Endothelial cell of umbilical vein (primary cell): ENCODE data around the gene CLEC4M. TPM values are rescaled to one million over a fixed set of nuclear protein-coding genes. Genes with fewer than 3 reads are reported as not detected.

ENCODE experiments used
- BruUV-seq: library from RNA; stranded (reverse); fragments of 400-500 nt; replicated peaks from 2 replicates; lab custom pipeline; 2021; lab: Mats Ljungman, UMichigan
- CTCF ChIA-PET: fragments of 300-600, 350-600 bp; sonication (Branson Sonifier 250); formaldehyde crosslinking; loops from one replicate; lab custom pipeline; 2021; ENCODE audit warnings: antibody characterized with exemption, inconsistent platforms; lab: Charles Lee
- POLR2A ChIA-PET: fragments of 300-600, 350-600 bp; sonication (Branson Sonifier 250); formaldehyde crosslinking; loops from one replicate; lab custom pipeline; 2021; ENCODE audit warnings: antibody characterized with exemption, inconsistent platforms; lab: Charles Lee
- DNase-seq: peaks from one replicate; pipeline ENCODE4 v3.0.0-alpha.2; 2011; ENCODE audit warnings: low read depth, low spot score
- FAIRE-seq: peaks from 2 replicates; lab custom pipeline; 2011; peaks lifted over from hg19 to GRCh38; lab: Jason Lieb, UNC
- H2AFZ ChIP-seq: 2 replicates; pipeline ENCODE4 v1.6.0; 2012; ENCODE audit warnings: low read depth, low read length, control low read depth, inconsistent platforms
- H3K27ac ChIP-seq: 2 replicates; pipeline ENCODE4 v1.5.1; 2011; ENCODE audit warnings: low read depth, mild to moderate bottlenecking, control low read depth, low read length, moderate library complexity; ENCODE audit not compliant: insufficient read depth
- H3K27me3 ChIP-seq, 2 experiments: 2 replicates each; pipeline versions ENCODE4 v1.6.0 to v1.6.1; 2011; ENCODE audit warnings: low read length in 2 of 2, mixed read lengths in 1 of 2; ENCODE audit not compliant: control insufficient read depth in 2 of 2, insufficient read depth in 2 of 2
- H3K36me3 ChIP-seq, 2 experiments: 2 replicates in 1 of 2; 3 replicates in 1 of 2; pipeline ENCODE4 v1.5.1; 2011; ENCODE audit warnings: low read length in 2 of 2, mild to moderate bottlenecking in 1 of 2, moderate library complexity in 1 of 2; ENCODE audit not compliant: control insufficient read depth in 2 of 2, insufficient read depth in 2 of 2; ENCODE audit errors: extremely low read depth in 1 of 2
- H3K4me1 ChIP-seq: 3 replicates; pipeline ENCODE4 v1.5.1; 2011; ENCODE audit warnings: mild to moderate bottlenecking, low read length; ENCODE audit not compliant: control insufficient read depth, insufficient read depth; ENCODE audit errors: extremely low read depth
- H3K4me2 ChIP-seq: 2 replicates; pipeline ENCODE4 v1.6.1; 2011; ENCODE audit warnings: low read length, control low read depth, mixed read lengths; ENCODE audit not compliant: insufficient read depth
- H3K4me3 ChIP-seq, 3 experiments: fragments of 200-600 bp in 1 of 3; sonication (generic), shearing (Covaris generic) in 1 of 3; replicated peaks in 1 of 3; 2 replicates each; pipeline ENCODE4 v1.5.1; 2011 to 2016; ENCODE audit warnings: control low read depth in 3 of 3, low read length in 3 of 3, mild to moderate bottlenecking in 2 of 3, inconsistent platforms in 1 of 3, low read depth in 1 of 3, moderate library complexity in 1 of 3; ENCODE audit not compliant: insufficient read depth in 1 of 3
- H3K79me2 ChIP-seq: 2 replicates; pipeline ENCODE4 v1.6.0; 2012; ENCODE audit warnings: low read length, inconsistent platforms; ENCODE audit not compliant: control insufficient read depth, insufficient read depth
- H3K9ac ChIP-seq: replicated peaks from 2 replicates; pipeline ENCODE3; 2011; ENCODE audit warnings: low read length, control low read depth; ENCODE audit not compliant: insufficient read depth; ENCODE audit errors: extremely low read depth
- H3K9me1 ChIP-seq: replicated peaks from 3 replicates; pipeline ENCODE4 v1.6.0; 2011; ENCODE audit warnings: mild to moderate bottlenecking, low read length; ENCODE audit not compliant: control insufficient read depth, insufficient read depth; ENCODE audit errors: extremely low read depth
- H3K9me3 ChIP-seq: replicated peaks from 2 replicates; pipeline ENCODE4 v1.5.1; 2012; ENCODE audit warnings: low read length, inconsistent platforms; ENCODE audit not compliant: control insufficient read depth, insufficient read depth
- H4K20me1 ChIP-seq: replicated peaks from 2 replicates; pipeline ENCODE3; 2011; ENCODE audit warnings: mild to moderate bottlenecking, low read length; ENCODE audit not compliant: control insufficient read depth, insufficient read depth; ENCODE audit errors: extremely low read depth
- CTCF ChIP-seq, 2 donors: IDR thresholded peaks; 1 replicate in 1 of 2; 2 replicates in 1 of 2; pipeline ENCODE4 v1.5.1; 2011; ENCODE audit warnings: low read length in 2 of 2, mild to moderate bottlenecking in 2 of 2, moderate library complexity in 2 of 2, control low read depth in 1 of 2, inconsistent platforms in 1 of 2, low read depth in 1 of 2; ENCODE audit not compliant: insufficient read depth in 1 of 2; ENCODE audit errors: extremely low read depth in 1 of 2
- EZH2 ChIP-seq: IDR thresholded peaks from 2 replicates; pipeline ENCODE4 v1.6.1; 2012; ENCODE audit warnings: borderline replicate concordance, low read depth, mild to moderate bottlenecking, moderate library complexity, low read length, inconsistent platforms; ENCODE audit not compliant: severe bottlenecking
- FOS ChIP-seq: IDR thresholded peaks from 2 replicates; pipeline ENCODE4 v1.6.1; 2011; ENCODE audit warnings: mild to moderate bottlenecking, low read length, moderate library complexity, borderline replicate concordance; ENCODE audit not compliant: insufficient read depth
- GATA2 ChIP-seq: IDR thresholded peaks from 2 replicates; pipeline ENCODE4 v1.7.0; 2011; ENCODE audit warnings: low read depth, mild to moderate bottlenecking, moderate library complexity, mixed read lengths, low read length; ENCODE audit not compliant: insufficient read length, insufficient read depth
- JUN ChIP-seq: IDR thresholded peaks from 2 replicates; pipeline ENCODE4 v1.6.1; 2011; ENCODE audit warnings: borderline replicate concordance, low read depth; ENCODE audit not compliant: insufficient read length, insufficient read depth
- MAX ChIP-seq: IDR thresholded peaks from 2 replicates; pipeline ENCODE4 v1.6.1; 2011; ENCODE audit not compliant: insufficient read depth, insufficient read length
- MYC ChIP-seq: IDR thresholded peaks from one replicate; pipeline ENCODE4 v1.6.1; 2011; ENCODE audit warnings: mild to moderate bottlenecking, low read depth, low read length
- POLR2A ChIP-seq: IDR thresholded peaks from 2 replicates; pipeline ENCODE4 v1.6.1; 2012; ENCODE audit warnings: low read depth, mild to moderate bottlenecking, control low read depth, low read length
- POLR2AphosphoS5 ChIP-seq: IDR thresholded peaks from 2 replicates; pipeline ENCODE4 v1.6.1; 2012; ENCODE audit warnings: low read depth, mild to moderate bottlenecking, control low read depth, low read length, moderate library complexity; ENCODE audit not compliant: insufficient read depth
- dilution Hi-C: fragments of 300-500 bp; cut with MboI; formaldehyde crosslinking; loops from one replicate; pipeline ENCODE4 v1.15.0; 2019; ENCODE audit warnings: low sequenced_read_pairs; ENCODE audit not compliant: extremely low pct_ligation_motif_present
- intact Hi-C: fragments of 100-400 bp; cut with micrococcal nuclease; formaldehyde crosslinking; loops from one replicate; pipeline ENCODE4 v1.10.0; 2022
- polyA plus RNA-seq, 4 experiments: library from polyadenylated mRNA; depleted of rRNA in 3 of 4; stranded (reverse) in 3 of 4; unstranded in 1 of 4; fragments of >200 nt; gene quantifications; 2 replicates each; pipeline versions ENCODE4 v1.2.1 to v1.2.3, GENCODE V29; 2011 to 2012; ENCODE audit warnings: missing spikeins in 1 of 4
- total RNA-seq: library from RNA; stranded (reverse); gene quantifications from 2 replicates; pipeline ENCODE4 v1.2.3, GENCODE V29; 2021

Gene CLEC4M
- total and polyA plus RNA-seq, 2 donors (not counting 3 experiments of a cell fraction or from before 2014, with no cell fraction given) = 0.46 to 1.0 TPM

- Histone ChIP-seq H3K4me3 (no peak overlapping the region), H4K20me1 (no peaks in the 10 kb centered on the region), H3K4me1 (no peaks in the 10 kb centered on the region), H3K79me2 (no peaks in the 10 kb centered on the region), H3K4me2 (no peak overlapping the region), H3K9ac (no peak overlapping the region), H3K9me3 (no peaks in the 10 kb centered on the region), H2AFZ (no peak overlapping the region), H3K27ac (no peak overlapping the region), H3K36me3 (no peaks in the 10 kb centered on the region), H3K27me3 (peaks cover 0 to 5% of the 10 kb centered on the region in 2 experiments), H3K9me1 (no peaks in the 10 kb centered on the region)
- ChIA-PET CTCF (interaction anchor here (0.7 to 1.4 kb wide), 4 partner anchors 8 to 60 kb away, joined by 3 to 6 read pairs (median 3); partner anchors contain the start of gene CD209), POLR2A (no interaction called here)
- dilution Hi-C loops (no loop called here), intact Hi-C loops (no loop called here)
- TF ChIP-seq POLR2AphosphoS5 (no peak), POLR2A (no peak), FOS (no peak), CTCF (IDR thresholded peaks at IDR 0.05; ENCODE audit: extremely low read depth in 1 of 2, insufficient read depth in 1 of 2, low read depth in 1 of 2, low read length in 2 of 2) (no peak), JUN (no peak), MYC (no peak), EZH2 (no peak), GATA2 (no peak), MAX (no peak)
- no TSS peak for BruUV-seq
- DNase-seq (no peak), FAIRE-seq (no peak)
Measured at GRCh38 chr19:7739801-7740681, 23.0 kb upstream of the CLEC4M start.
